H9 (cell line): ENCODE results near the gene CHN1. TPM values are rescaled to one million over a fixed set of nuclear protein-coding genes. Genes with fewer than 3 reads are reported as not detected.

Source experiments
- DNase-seq: peaks from one replicate; pipeline ENCODE4 v3.0.0-alpha.2; 2017
- H2AFZ ChIP-seq: one replicate; pipeline ENCODE4 v1.6.1; 2013; ENCODE audit warnings: mild to moderate bottlenecking, low read length, control low read depth, moderate library complexity
- H2AK5ac ChIP-seq: 2 replicates; pipeline ENCODE4 v1.6.1; 2013; ENCODE audit warnings: low read length, control low read depth, mixed read lengths; ENCODE audit not compliant: insufficient read length
- H2BK120ac ChIP-seq: one replicate; pipeline ENCODE4 v1.6.1; 2013; ENCODE audit warnings: low read depth, mild to moderate bottlenecking, low read length, control low read depth, inconsistent platforms; ENCODE audit not compliant: poor library complexity, severe bottlenecking
- H2BK12ac ChIP-seq: 2 replicates; pipeline ENCODE4 v1.6.1; 2013; ENCODE audit warnings: low read length, control low read depth, mixed read lengths, low read depth; ENCODE audit not compliant: insufficient read length
- H2BK15ac ChIP-seq: 2 replicates; pipeline ENCODE4 v1.6.1; 2013; ENCODE audit warnings: low read depth, low read length, control low read depth
- H2BK20ac ChIP-seq: one replicate; pipeline ENCODE4 v1.6.1; 2013; ENCODE audit warnings: low read depth, mild to moderate bottlenecking, low read length, control low read depth, inconsistent platforms; ENCODE audit not compliant: poor library complexity, severe bottlenecking
- H2BK5ac ChIP-seq: 2 replicates; pipeline ENCODE4 v1.6.1; 2013; ENCODE audit warnings: low read length, control low read depth, mixed read lengths; ENCODE audit not compliant: insufficient read length
- H3K14ac ChIP-seq: 2 replicates; pipeline ENCODE4 v1.6.1; 2013; ENCODE audit warnings: low read length, control low read depth; ENCODE audit not compliant: insufficient read depth
- H3K18ac ChIP-seq: 2 replicates; pipeline ENCODE4 v1.6.1; 2013; ENCODE audit warnings: low read depth, mild to moderate bottlenecking, mixed read lengths, low read length, control low read depth; ENCODE audit not compliant: insufficient read length
- H3K23ac ChIP-seq: 2 replicates; pipeline ENCODE4 v1.6.1; 2013; ENCODE audit warnings: low read length, control low read depth, mixed read lengths, low read depth; ENCODE audit not compliant: insufficient read length
- H3K23me2 ChIP-seq: 2 replicates; pipeline ENCODE4 v1.6.1; 2013; ENCODE audit warnings: low read depth, mild to moderate bottlenecking, mixed read lengths, low read length, control low read depth; ENCODE audit not compliant: insufficient read length, poor library complexity, severe bottlenecking
- H3K27ac ChIP-seq: 2 replicates; pipeline ENCODE4 v1.5.1; 2013; ENCODE audit warnings: low read length, control low read depth, mixed read lengths, low read depth; ENCODE audit not compliant: insufficient read length
- H3K27me3 ChIP-seq: 2 replicates; pipeline ENCODE4 v1.6.1; 2013; ENCODE audit warnings: low read length, control low read depth, inconsistent platforms; ENCODE audit not compliant: insufficient read depth
- H3K4ac ChIP-seq: 2 replicates; pipeline ENCODE4 v1.6.1; 2013; ENCODE audit warnings: low read depth, mild to moderate bottlenecking, control low read depth, inconsistent platforms, low read length, moderate library complexity
- H3K4me1 ChIP-seq: 2 replicates; pipeline ENCODE4 v1.6.1; 2013; ENCODE audit warnings: low read length, control low read depth, inconsistent platforms; ENCODE audit not compliant: insufficient read depth
- H3K4me2 ChIP-seq: 2 replicates; pipeline ENCODE4 v1.6.1; 2013; ENCODE audit warnings: low read length, control low read depth, mixed read lengths; ENCODE audit not compliant: insufficient read length, insufficient read depth
- H3K56ac ChIP-seq: 2 replicates; pipeline ENCODE4 v1.6.1; 2013; ENCODE audit warnings: low read depth, mild to moderate bottlenecking, mixed read lengths, low read length, control low read depth; ENCODE audit not compliant: insufficient read length
- H3K79me1 ChIP-seq: 2 replicates; pipeline ENCODE4 v1.6.1; 2013; ENCODE audit warnings: low read depth, mild to moderate bottlenecking, moderate library complexity, low read length, control low read depth, inconsistent platforms; ENCODE audit not compliant: insufficient read depth, poor library complexity, severe bottlenecking
- H3K79me2 ChIP-seq: 2 replicates; pipeline ENCODE4 v1.6.1; 2013; ENCODE audit warnings: low read length, control low read depth, inconsistent platforms; ENCODE audit not compliant: insufficient read depth
- H3K9ac ChIP-seq: 2 replicates; pipeline ENCODE4 v1.6.1; 2013; ENCODE audit warnings: low read length, control low read depth, mixed read lengths; ENCODE audit not compliant: insufficient read length; ENCODE audit errors: extremely low read depth
- H3K9me3 ChIP-seq: one replicate; pipeline ENCODE4 v1.6.1; 2013; ENCODE audit warnings: low read depth, low read length, inconsistent platforms; ENCODE audit not compliant: control insufficient read depth
- H3T11ph ChIP-seq: one replicate; pipeline ENCODE4 v1.6.1; 2013; ENCODE audit warnings: mild to moderate bottlenecking, low read length, control low read depth, inconsistent platforms
- H4K20me1 ChIP-seq: one replicate; pipeline ENCODE4 v1.6.1; 2013; ENCODE audit not compliant: control insufficient read depth, insufficient read length, insufficient read depth
- H4K5ac ChIP-seq: 2 replicates; pipeline ENCODE4 v1.6.1; 2013; ENCODE audit warnings: low read depth, mild to moderate bottlenecking, mixed read lengths, low read length, control low read depth; ENCODE audit not compliant: insufficient read length
- H4K8ac ChIP-seq: replicated peaks from 2 replicates; pipeline ENCODE4 v1.6.1; 2013; ENCODE audit warnings: low read length, control low read depth, mixed read lengths, low read depth; ENCODE audit not compliant: insufficient read length
- H4K91ac ChIP-seq: 2 replicates; pipeline ENCODE4 v1.6.1; 2013; ENCODE audit warnings: low read depth, mild to moderate bottlenecking, moderate library complexity, mixed read lengths, low read length, control low read depth; ENCODE audit not compliant: insufficient read length
- H3K27ac Mint-ChIP-seq, 3 experiments: 2 replicates in 2 of 3; 3 replicates in 1 of 3; pipeline ENCODE4 v1.8.0; 2020 to 2021; ENCODE audit warnings: mixed read lengths in 3 of 3, mild to moderate bottlenecking in 1 of 3, moderate library complexity in 1 of 3
- H3K27me3 Mint-ChIP-seq: 2 replicates; pipeline ENCODE4 v1.8.0; 2021; ENCODE audit warnings: low read depth, mild to moderate bottlenecking, moderate library complexity, mixed read lengths
- H3K36me3 Mint-ChIP-seq, 3 experiments: 2 replicates in 2 of 3; 3 replicates in 1 of 3; pipeline ENCODE4 v1.8.0; 2020 to 2021; ENCODE audit warnings: low read depth in 3 of 3, mixed read lengths in 3 of 3; ENCODE audit not compliant: insufficient read depth in 1 of 3
- H3K4me1 Mint-ChIP-seq, 2 experiments: 2 replicates each; pipeline ENCODE4 v1.8.0; 2020; ENCODE audit warnings: mixed read lengths in 2 of 2
- H3K4me3 Mint-ChIP-seq, 2 experiments: 2 replicates in 1 of 2; 3 replicates in 1 of 2; pipeline ENCODE4 v1.8.0; 2020 to 2021; ENCODE audit warnings: mild to moderate bottlenecking in 2 of 2, mixed read lengths in 2 of 2, moderate library complexity in 1 of 2
- H3K9me3 Mint-ChIP-seq, 2 experiments: 2 replicates in 1 of 2; 3 replicates in 1 of 2; pipeline ENCODE4 v1.8.0; 2020; ENCODE audit warnings: mild to moderate bottlenecking in 2 of 2, mixed read lengths in 2 of 2, moderate library complexity in 1 of 2
- WGBS: extraction: QIAGEN DNeasy Blood & Tissue Kit; methylation state at CpG from one replicate; pipeline ENCODE4 v1.1.7; 2013; ENCODE audit warnings: missing lambda C conversion rate, low lambda C conversion rate, mixed read lengths; ENCODE audit not compliant: insufficient read length; ENCODE audit errors: extremely low coverage; 5-methylcytosine and 5-hydroxymethylcytosine counted together
- total RNA-seq: library from RNA; stranded (reverse); gene quantifications from 2 replicates; pipeline ENCODE4 v1.2.1, GENCODE V29; 2021
- TF ChIP-seq, protein P1 (sequence below): fragments of 200-600 bp; sonication (generic); conservative IDR thresholded peaks from 3 replicates; pipeline ENCODE4 v1.8.0; 2021; ENCODE audit warnings: antibody characterized with exemption, mild to moderate bottlenecking

The CHN1 gene
- total RNA-seq, 1 experiment from 2014 or later, result 33.9 TPM

DNA sequence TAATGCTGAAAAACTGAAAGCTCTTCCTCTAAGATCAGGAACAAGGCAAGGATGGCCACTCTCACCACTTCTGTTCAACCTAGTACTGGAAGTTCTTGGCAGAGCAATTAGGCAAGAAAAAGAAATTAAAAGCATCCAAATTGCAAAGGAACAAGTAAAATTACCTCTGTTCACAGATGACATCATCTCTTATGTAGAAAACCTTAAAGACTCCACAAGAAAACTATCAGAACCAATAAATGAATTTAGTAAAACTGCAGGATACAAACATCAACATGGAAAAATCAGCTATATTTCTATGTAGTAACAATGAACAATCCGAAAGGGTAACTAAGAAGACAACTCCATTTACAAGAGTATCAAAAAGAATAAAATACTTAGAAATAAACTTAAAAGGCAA, 112.2 kb downstream of the CHN1 start:
- Histone ChIP-seq H3K9ac (no peak overlapping the region), H3K14ac (no peak overlapping the region), H3K4ac (no peak overlapping the region), H2BK12ac (no peak overlapping the region), H4K20me1 (no peaks in the 10 kb centered on the region), H3K9me3 (no peaks in the 10 kb centered on the region), H3K56ac (no peak overlapping the region), H3K79me1 (no peaks in the 10 kb centered on the region), H4K5ac (no peak overlapping the region), H3K4me1 (no peaks in the 10 kb centered on the region; the same call in 1 of the 2 replicates), H3K23me2 (no peaks in the 10 kb centered on the region), H3K18ac (no peak overlapping the region), H2BK5ac (no peak overlapping the region), H3K27ac (no peak overlapping the region), H2AK5ac (no peak overlapping the region), H3T11ph (no peak overlapping the region), H3K27me3 (no peaks in the 10 kb centered on the region), H2BK15ac (no peak overlapping the region), H4K91ac (no peak overlapping the region), H2BK120ac (no peak overlapping the region), H3K79me2 (no peaks in the 10 kb centered on the region), H3K23ac (no peak overlapping the region), H4K8ac (no peak overlapping the region), H2AFZ (no peak overlapping the region), H3K4me2 (no peak overlapping the region), H2BK20ac (no peak overlapping the region)
- Mint-ChIP-seq H3K27me3 (no peaks in the 10 kb centered on the region), H3K4me3 (no peak overlapping the region), H3K36me3 (peaks cover 12 to 29% (median 13%) of the 10 kb centered on the region in 3 experiments; a peak in 6 of 7 replicates), H3K9me3 (no peaks in the 10 kb centered on the region), H3K27ac (peak overlapping the region in 2 of 3 experiments; percentile 10 to 31; a peak in 1 of 7 replicates), H3K4me1 (peaks cover 26 to 40% of the 10 kb centered on the region in 2 experiments)
- WGBS, result no CpG with 5 or more reads among the region's 1 CpG
- TF ChIP-seq, protein P1, sequence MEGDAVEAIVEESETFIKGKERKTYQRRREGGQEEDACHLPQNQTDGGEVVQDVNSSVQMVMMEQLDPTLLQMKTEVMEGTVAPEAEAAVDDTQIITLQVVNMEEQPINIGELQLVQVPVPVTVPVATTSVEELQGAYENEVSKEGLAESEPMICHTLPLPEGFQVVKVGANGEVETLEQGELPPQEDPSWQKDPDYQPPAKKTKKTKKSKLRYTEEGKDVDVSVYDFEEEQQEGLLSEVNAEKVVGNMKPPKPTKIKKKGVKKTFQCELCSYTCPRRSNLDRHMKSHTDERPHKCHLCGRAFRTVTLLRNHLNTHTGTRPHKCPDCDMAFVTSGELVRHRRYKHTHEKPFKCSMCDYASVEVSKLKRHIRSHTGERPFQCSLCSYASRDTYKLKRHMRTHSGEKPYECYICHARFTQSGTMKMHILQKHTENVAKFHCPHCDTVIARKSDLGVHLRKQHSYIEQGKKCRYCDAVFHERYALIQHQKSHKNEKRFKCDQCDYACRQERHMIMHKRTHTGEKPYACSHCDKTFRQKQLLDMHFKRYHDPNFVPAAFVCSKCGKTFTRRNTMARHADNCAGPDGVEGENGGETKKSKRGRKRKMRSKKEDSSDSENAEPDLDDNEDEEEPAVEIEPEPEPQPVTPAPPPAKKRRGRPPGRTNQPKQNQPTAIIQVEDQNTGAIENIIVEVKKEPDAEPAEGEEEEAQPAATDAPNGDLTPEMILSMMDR, result no peak
- no peak for DNase-seq
